ENCODE results near the gene MTIF2. TPM values are rescaled to one million over a fixed set of nuclear protein-coding genes. Genes with fewer than 3 reads are reported as not detected.
"Not testable (repeated sequence)": the region's sequence is repeated elsewhere in the genome, so short reads cannot be mapped to it uniquely, and the experiment has no call there.

Gene MTIF2
- polyA plus RNA-seq (2013, experiment 1 of 2): 25.5 TPM
- polyA plus RNA-seq (2013, experiment 2 of 2): 28.1 TPM

DNA sequence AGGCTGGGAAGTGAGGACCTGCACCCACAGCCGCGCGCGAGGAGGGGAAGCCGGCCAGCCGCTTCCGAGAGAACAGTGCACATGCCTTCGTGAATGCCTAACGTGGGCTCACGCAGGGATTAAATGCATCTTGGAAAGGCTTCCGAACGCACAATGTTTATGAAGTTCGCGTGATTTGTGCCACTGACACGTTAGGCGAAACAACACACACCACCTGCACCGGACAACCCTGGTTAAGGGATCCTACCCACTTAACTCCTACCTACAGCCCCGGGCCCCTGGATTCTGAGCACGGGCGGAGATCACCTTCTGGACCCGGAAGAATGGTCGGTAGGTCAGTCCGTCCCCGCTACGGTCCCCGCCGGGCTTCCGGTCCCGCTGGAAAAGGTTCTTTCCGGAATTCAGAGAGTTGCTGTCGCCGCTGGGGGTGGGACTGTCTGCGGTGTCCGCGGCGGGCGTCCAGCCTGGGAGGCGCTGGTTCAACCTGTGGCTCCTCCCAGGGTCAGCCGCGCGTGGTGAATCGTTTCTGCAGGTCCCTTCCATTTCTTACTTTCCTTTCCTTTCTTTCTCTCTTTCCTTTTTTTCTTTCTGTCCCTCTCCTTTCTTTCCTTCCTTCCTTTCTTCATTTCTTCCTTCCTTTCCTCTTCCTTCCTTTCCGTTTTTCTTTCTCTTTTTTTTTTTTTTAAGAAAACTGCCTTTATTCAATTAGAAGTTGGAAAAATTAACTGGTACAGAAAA lies at the start of gene MTIF2:
Gene MTIF2 (minus strand): TSS at position 325 of the 738 bp plus-strand sequence. CDS start 5,373 bp downstream, outside the sequence.
- Histone ChIP-seq H3K9me3 (ENCODE audit: insufficient read depth, low read depth, low read length) (no peaks in the 10 kb centered on the region), H3K9ac (ENCODE audit: low read depth, low read length) (peak within 1 kb of the TSS; percentile 94), H3K4me1 (ENCODE audit: insufficient read depth, low read length) (peaks cover 4% of the 10 kb centered on the region; the same call in 1 of the 2 replicates), H3K36me3 (ENCODE audit: insufficient read depth, low read length) (peaks cover 31% of the 10 kb centered on the region), H3K4me3 (ENCODE audit: low read length) (peak within 1 kb of the TSS; percentile 96), H3K27ac (ENCODE audit: low read depth, low read length) (peak within 1 kb of the TSS; percentile 82), H3K27me3 (ENCODE audit: insufficient read depth, low read length) (no peaks in the 10 kb centered on the region)
- under 1% methylated on average over 43 of the region's 43 CpGs for WGBS

- Histone ChIP-seq H3K27me3 (ENCODE audit: insufficient read depth, low read length) (no peaks in the 10 kb centered on the region), H3K4me3 (ENCODE audit: low read length) (no peak overlapping the region), H3K9ac (ENCODE audit: low read depth, low read length) (no peak overlapping the region), H3K4me1 (ENCODE audit: insufficient read depth, low read length) (peaks cover under 1% of the 10 kb centered on the region; the same call in 1 of the 2 replicates), H3K27ac (ENCODE audit: low read depth, low read length) (no peak overlapping the region), H3K36me3 (ENCODE audit: insufficient read depth, low read length) (peaks cover 98% of the 10 kb centered on the region), H3K9me3 (ENCODE audit: insufficient read depth, low read depth, low read length) (no peaks in the 10 kb centered on the region)
- WGBS: 100% methylated on average over 1 of the region's 1 CpG
These were observed 46.0 kb upstream of the MTIF2 start for GRCh38 chr2:55314985-55315384.

DNA sequence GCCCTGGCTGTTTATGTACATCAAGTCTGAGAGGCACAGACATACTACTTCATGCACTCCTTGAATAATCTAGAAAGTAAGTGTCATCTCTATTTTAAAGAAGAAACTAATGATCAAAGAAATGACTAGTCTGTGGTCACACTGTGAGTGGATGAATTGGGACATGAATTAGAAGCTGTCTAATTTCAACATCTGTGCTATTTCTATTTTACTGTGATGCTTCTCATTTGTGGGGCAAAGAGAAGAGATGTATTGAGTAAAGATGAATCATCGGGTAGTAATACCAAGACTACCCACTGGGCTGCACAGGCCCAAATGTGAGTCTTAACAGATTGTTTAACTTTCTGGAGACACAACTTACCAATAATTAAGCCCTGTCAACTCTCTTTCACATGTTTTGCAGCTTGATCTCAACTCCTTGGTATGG lies 42.4 kb upstream of the MTIF2 start:
- Histone ChIP-seq H3K27ac (ENCODE audit: low read depth, low read length) (no peak overlapping the region), H3K27me3 (ENCODE audit: insufficient read depth, low read length) (no peaks in the 10 kb centered on the region), H3K9me3 (ENCODE audit: insufficient read depth, low read depth, low read length) (no peaks in the 10 kb centered on the region), H3K4me1 (ENCODE audit: insufficient read depth, low read length) (peaks cover 5% of the 10 kb centered on the region; the same call in 1 of the 2 replicates), H3K36me3 (ENCODE audit: insufficient read depth, low read length) (peaks cover 93% of the 10 kb centered on the region), H3K9ac (ENCODE audit: low read depth, low read length) (no peak overlapping the region), H3K4me3 (ENCODE audit: low read length) (no peak overlapping the region)
- WGBS: 95% methylated on average over 1 of the region's 1 CpG

DNA sequence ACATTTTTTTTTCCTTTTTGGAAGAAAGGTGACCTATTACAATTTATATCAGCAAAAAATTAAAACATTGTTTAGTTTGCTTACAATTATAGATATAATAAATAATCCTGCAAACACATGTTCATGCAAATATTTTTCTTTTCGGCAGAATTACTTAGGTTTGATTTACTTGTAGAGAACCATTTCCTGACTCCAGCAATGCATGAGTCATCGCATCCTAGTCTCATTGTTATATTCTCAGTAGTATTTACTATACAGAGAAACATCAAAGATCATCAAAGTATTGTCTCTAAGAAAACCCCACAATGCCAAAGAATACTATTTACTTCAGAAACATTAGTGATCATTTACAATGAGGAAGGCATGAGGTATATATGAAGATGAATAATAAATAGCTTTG lies 40.4 kb upstream of the MTIF2 start:
- no peak overlapping the region for H3K4me3 ChIP-seq (ENCODE audit: low read length)
- H3K4me1 ChIP-seq (ENCODE audit: insufficient read depth, low read length): peaks cover 5% of the 10 kb centered on the region; the same call in 1 of the 2 replicates
- H3K9ac ChIP-seq (ENCODE audit: low read depth, low read length): no peak overlapping the region
- H3K36me3 ChIP-seq (ENCODE audit: insufficient read depth, low read length): peaks cover 89% of the 10 kb centered on the region
- WGBS: 100% methylated on average over 1 of the region's 2 CpGs
- 0 out of 2 replicates have a peak overlapping the region, but pooled peaks have one; percentile 16 for H3K27ac ChIP-seq (ENCODE audit: low read depth, low read length)
- no peaks in the 10 kb centered on the region for H3K27me3 ChIP-seq (ENCODE audit: insufficient read depth, low read length)
- H3K9me3 ChIP-seq (ENCODE audit: insufficient read depth, low read depth, low read length): no peaks in the 10 kb centered on the region

GRCh38 chr2:55302241-55302640 lies 33.2 kb upstream of the MTIF2 start:
- WGBS: 95% methylated on average over 3 of the region's 3 CpGs
- Histone ChIP-seq H3K27me3 (ENCODE audit: insufficient read depth, low read length) (no peaks in the 10 kb centered on the region), H3K9me3 (ENCODE audit: insufficient read depth, low read depth, low read length) (no peaks in the 10 kb centered on the region), H3K36me3 (ENCODE audit: insufficient read depth, low read length) (peaks cover 88% of the 10 kb centered on the region), H3K27ac (ENCODE audit: low read depth, low read length) (no peak overlapping the region), H3K4me1 (ENCODE audit: insufficient read depth, low read length) (no peaks in the 10 kb centered on the region), H3K9ac (ENCODE audit: low read depth, low read length) (no peak overlapping the region), H3K4me3 (ENCODE audit: low read length) (no peak overlapping the region)

- Histone ChIP-seq H3K36me3 (ENCODE audit: insufficient read depth, low read length) (peaks cover 82% of the 10 kb centered on the region), H3K4me3 (ENCODE audit: low read length) (no peak overlapping the region)
- no CpG with 5 or more reads among the region's 1 CpG for WGBS
These were observed 32.2 kb upstream of the MTIF2 start for GRCh38 chr2:55301277-55301676.

GRCh38 chr2:55296393-55296792 lies 27.4 kb upstream of the MTIF2 start:
- Histone ChIP-seq H3K27ac (ENCODE audit: low read depth, low read length) (no peak overlapping the region), H3K4me3 (ENCODE audit: low read length) (no peak overlapping the region), H3K36me3 (ENCODE audit: insufficient read depth, low read length) (peaks cover 83% of the 10 kb centered on the region), H3K27me3 (ENCODE audit: insufficient read depth, low read length) (no peaks in the 10 kb centered on the region), H3K9ac (ENCODE audit: low read depth, low read length) (no peak overlapping the region), H3K4me1 (ENCODE audit: insufficient read depth, low read length) (no peaks in the 10 kb centered on the region), H3K9me3 (ENCODE audit: insufficient read depth, low read depth, low read length) (no peaks in the 10 kb centered on the region)

More at GRCh38 chr2:55301277-55301676, 32.2 kb upstream of the MTIF2 start:
- H3K9ac ChIP-seq (ENCODE audit: low read depth, low read length): no peak overlapping the region
- H3K27me3 ChIP-seq (ENCODE audit: insufficient read depth, low read length): no peaks in the 10 kb centered on the region
- H3K9me3 ChIP-seq (ENCODE audit: insufficient read depth, low read depth, low read length): no peaks in the 10 kb centered on the region
- H3K4me1 ChIP-seq (ENCODE audit: insufficient read depth, low read length): no peaks in the 10 kb centered on the region
- H3K27ac ChIP-seq (ENCODE audit: low read depth, low read length): no peak overlapping the region

DNA sequence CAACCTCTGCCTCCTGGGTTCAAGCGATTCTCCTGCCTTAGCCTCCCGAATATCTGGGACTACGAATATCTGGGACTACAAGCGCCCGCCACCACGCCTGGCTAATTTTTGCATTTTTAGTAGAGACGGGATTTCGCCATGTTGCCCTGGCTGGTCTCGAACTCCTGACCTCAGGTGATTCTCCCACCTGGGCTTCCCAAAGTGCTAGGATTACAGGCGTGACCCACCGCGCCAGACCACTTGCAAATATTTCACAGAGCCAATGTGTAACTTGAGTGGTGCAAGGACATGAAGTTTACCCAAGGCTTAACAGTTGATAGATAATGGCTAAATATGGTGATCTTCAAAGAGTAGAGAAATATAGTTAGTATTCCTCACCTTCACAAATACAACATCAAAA lies 14.1 kb upstream of the MTIF2 start:
- H3K9me3 ChIP-seq (ENCODE audit: insufficient read depth, low read depth, low read length): no peaks in the 10 kb centered on the region
- H3K27me3 ChIP-seq (ENCODE audit: insufficient read depth, low read length): no peaks in the 10 kb centered on the region
- peaks cover 8% of the 10 kb centered on the region; the same call in 1 of the 2 replicates for H3K36me3 ChIP-seq (ENCODE audit: insufficient read depth, low read length)
- no peak overlapping the region for H3K27ac ChIP-seq (ENCODE audit: low read depth, low read length)
- 96% methylated on average over 12 of the region's 12 CpGs for WGBS
- H3K9ac ChIP-seq (ENCODE audit: low read depth, low read length): no peak overlapping the region
- peaks cover 38% of the 10 kb centered on the region for H3K4me1 ChIP-seq (ENCODE audit: insufficient read depth, low read length)
- no peak overlapping the region for H3K4me3 ChIP-seq (ENCODE audit: low read length)

DNA sequence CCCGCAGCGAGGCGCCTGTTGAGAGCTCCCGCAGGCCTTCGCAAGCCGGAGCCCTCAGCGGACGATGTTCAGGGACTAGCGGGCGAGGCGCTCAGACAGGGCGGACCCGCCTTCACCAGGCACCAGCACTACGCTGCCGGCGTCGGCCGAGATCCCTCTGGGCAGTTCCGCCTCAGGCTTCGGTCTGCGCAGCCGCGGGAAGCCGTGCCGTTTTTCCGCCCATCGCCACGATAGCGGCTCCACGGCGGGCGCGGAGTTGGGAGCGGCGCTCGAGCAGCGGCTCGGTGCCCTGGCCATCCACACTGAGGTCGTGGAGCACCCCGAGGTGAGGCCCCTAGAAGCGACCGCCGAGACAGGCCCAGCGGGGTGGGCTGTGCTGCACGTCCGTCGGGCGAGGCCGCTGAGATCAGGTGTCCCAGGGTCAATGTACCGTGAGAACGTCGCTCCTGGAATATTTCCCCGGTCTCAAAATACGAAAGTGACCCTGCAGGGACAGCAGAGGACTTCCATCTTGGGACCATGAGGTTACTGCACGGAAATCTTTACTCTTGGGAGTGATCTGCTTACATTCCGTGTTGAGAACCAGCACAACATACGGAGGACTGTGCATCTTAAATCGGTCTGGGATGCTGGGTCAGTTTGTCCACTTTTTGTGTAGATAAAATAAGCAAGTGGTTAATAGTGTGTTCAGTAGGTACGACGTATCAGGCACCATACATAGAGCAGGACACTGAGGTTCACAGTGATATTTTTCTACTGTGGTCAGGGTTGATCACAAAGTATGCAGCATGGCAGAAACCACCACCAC lies 13.3 kb upstream of the MTIF2 start:
- Histone ChIP-seq H3K36me3 (ENCODE audit: insufficient read depth, low read length) (0 out of 2 replicates have a peak, but pooled peaks cover under 1% of the 10 kb centered on the region), H3K9me3 (ENCODE audit: insufficient read depth, low read depth, low read length) (no peaks in the 10 kb centered on the region), H3K9ac (ENCODE audit: low read depth, low read length) (peak overlapping the region; percentile 80), H3K27me3 (ENCODE audit: insufficient read depth, low read length) (no peaks in the 10 kb centered on the region), H3K4me1 (ENCODE audit: insufficient read depth, low read length) (peaks cover 32% of the 10 kb centered on the region), H3K27ac (ENCODE audit: low read depth, low read length) (peak overlapping the region; percentile 100), H3K4me3 (ENCODE audit: low read length) (peak overlapping the region; percentile 61)
- WGBS: 59% methylated on average over 60 of the region's 60 CpGs

GRCh38 chr2:55280851-55281546 lies 12.0 kb upstream of the MTIF2 start:
- H3K27me3 ChIP-seq (ENCODE audit: insufficient read depth, low read length); H3K36me3 ChIP-seq (ENCODE audit: insufficient read depth, low read length); H3K9me3 ChIP-seq (ENCODE audit: insufficient read depth, low read depth, low read length); H3K4me3 ChIP-seq (ENCODE audit: low read length): not testable (repeated sequence)
- Histone ChIP-seq H3K4me1 (ENCODE audit: insufficient read depth, low read length) (peaks cover 29% of the 10 kb centered on the region), H3K9ac (ENCODE audit: low read depth, low read length) (peak overlapping the region; percentile 85), H3K27ac (ENCODE audit: low read depth, low read length) (peak overlapping the region; percentile 100; the same call in 1 of the 2 replicates)
- 94% methylated on average over 4 of the region's 5 CpGs for WGBS
